ENCODE measurements around the gene FLII. TPM values are rescaled to one million over a fixed set of nuclear protein-coding genes. Genes with fewer than 3 reads are reported as not detected.

The FLII gene
- total RNA-seq, 1 experiment from 2014 or later, result 309 TPM

- 0 out of 2 replicates have a peak, but pooled peaks have one; percentile 72 for TF ChIP-seq STAT6 (CRISPR knock-in tag; conservative IDR thresholded peaks at IDR 0.05; ENCODE audit: low read depth)
- no peak for TF ChIP-seq SMAD3 (CRISPR knock-in tag; IDR thresholded peaks at IDR 0.05; ENCODE audit: borderline replicate concordance)
- no peak for TF ChIP-seq RELA (CRISPR knock-in tag; IDR thresholded peaks at IDR 0.05; ENCODE audit: borderline replicate concordance)
- no peak for TF ChIP-seq CREB1 (CRISPR knock-in tag; IDR thresholded peaks at IDR 0.05)
- TF ChIP-seq SMAD4 (CRISPR knock-in tag; IDR thresholded peaks at IDR 0.05), result no peak
Observed at GRCh38 chr17:18224387-18225120, 34.0 kb downstream of the FLII start (continued).

GRCh38 chr17:18224053-18224386 lies 34.5 kb downstream of the FLII start:
- H3K9me3 Mint-ChIP-seq, result no peaks in the 10 kb centered on the region
- ChIA-PET POLR2A (interaction anchor here (1.0 to 1.9 kb wide), 7 partner anchors 23 to 139 kb away, joined by 3 to 17 read pairs (median 4); partner anchors contain the start of genes ALKBH5, MIEF2 and SHMT1), CTCF (interaction anchor here (0.7 to 1.9 kb wide), 9 partner anchors 23 to 84 kb away, joined by 3 to 11 read pairs (median 6); no protein-coding TSS in a partner anchor)
- H3K27me3 Mint-ChIP-seq (ENCODE audit: low read depth), result no peaks in the 10 kb centered on the region
- peak overlapping the region; percentile 93 for H3K4me3 Mint-ChIP-seq
- ATAC-seq (no peak), DNase-seq (ENCODE audit: low spot score) (no peak)
- H3K27ac Mint-ChIP-seq, result peak overlapping the region; percentile 100
- H3K4me1 Mint-ChIP-seq, result peaks cover 26% of the 10 kb centered on the region
- no peaks in the 10 kb centered on the region for H3K36me3 Mint-ChIP-seq
- TF ChIP-seq ZNF121 (CRISPR knock-in tag; IDR thresholded peaks at IDR 0.05), result no peak
- no peak for TF ChIP-seq SMAD4 (CRISPR knock-in tag; IDR thresholded peaks at IDR 0.05)
- TF ChIP-seq FOXP4 (CRISPR knock-in tag; IDR thresholded peaks at IDR 0.05), result no peak
- no peak for TF ChIP-seq CDX4 (CRISPR knock-in tag; IDR thresholded peaks at IDR 0.05; ENCODE audit: borderline replicate concordance)
- TF ChIP-seq ATF3 (CRISPR knock-in tag; conservative IDR thresholded peaks at IDR 0.05), result no peak
- TF ChIP-seq OVOL2 (CRISPR knock-in tag; IDR thresholded peaks at IDR 0.05; ENCODE audit: borderline replicate concordance), result no peak
- TF ChIP-seq MLX (CRISPR knock-in tag; IDR thresholded peaks at IDR 0.05), result no peak
- no peak for TF ChIP-seq SMAD3 (CRISPR knock-in tag; IDR thresholded peaks at IDR 0.05; ENCODE audit: borderline replicate concordance)
- no peak for TF ChIP-seq GRHL2 (CRISPR knock-in tag; IDR thresholded peaks at IDR 0.05; ENCODE audit: insufficient replicate concordance, severe bottlenecking)
- no peak for TF ChIP-seq FOXK1 (CRISPR knock-in tag; IDR thresholded peaks at IDR 0.05)
- no peak for TF ChIP-seq SP1 (CRISPR knock-in tag; conservative IDR thresholded peaks at IDR 0.05)
- no peak for TF ChIP-seq RORB (CRISPR knock-in tag; IDR thresholded peaks at IDR 0.05)
- TF ChIP-seq ZNF281 (CRISPR knock-in tag; IDR thresholded peaks at IDR 0.05), result no peak
- no peak for TF ChIP-seq ZNF219 (CRISPR knock-in tag; IDR thresholded peaks at IDR 0.05; ENCODE audit: borderline replicate concordance)
- no peak for TF ChIP-seq ZBTB43 (CRISPR knock-in tag; IDR thresholded peaks at IDR 0.05)
- no peak for TF ChIP-seq NR2C2 (CRISPR knock-in tag; IDR thresholded peaks at IDR 0.05)
- TF ChIP-seq RELA (CRISPR knock-in tag; IDR thresholded peaks at IDR 0.05; ENCODE audit: borderline replicate concordance), result no peak
- TF ChIP-seq CTCF (IDR thresholded peaks at IDR 0.05), result no peak

Data from WTC11 (cell line).